Islet of Langerhans (tissue), 1 donor: ENCODE data around the gene THADA.
"Not testable (repeated sequence)": the region's sequence is repeated elsewhere in the genome, so short reads cannot be mapped to it uniquely, and the experiment has no call there.

Source experiments
- FAIRE-seq: peaks from one replicate; lab custom pipeline; 2011; peaks lifted over from hg19 to GRCh38; lab: Jason Lieb, UNC

The THADA gene

GRCh38 chr2:43465234-43465633, 130.6 kb downstream of the THADA start:
- no peak for FAIRE-seq

DNA sequence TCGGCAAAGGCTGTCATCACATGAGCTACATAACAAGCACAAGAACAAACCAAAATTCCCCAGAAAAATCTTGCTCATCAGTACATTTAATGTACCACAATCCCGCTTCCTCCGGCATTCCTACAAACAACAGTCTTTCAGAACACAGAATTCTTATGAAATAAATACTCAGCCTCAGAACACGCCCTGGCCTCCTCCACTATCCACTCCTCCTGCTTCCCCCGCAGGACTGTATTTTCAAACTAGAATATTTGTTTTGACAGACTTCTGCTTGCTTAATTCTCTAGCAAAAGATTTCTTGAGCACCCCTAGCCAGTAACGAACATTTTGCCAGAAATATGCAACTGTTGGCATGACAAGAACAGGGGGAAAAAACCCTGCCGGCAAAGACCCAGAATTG, 131.2 kb downstream of the THADA start:
- FAIRE-seq, result no peak

- peak; percentile 49 for FAIRE-seq
Observed at GRCh38 chr2:43462866-43463641, 132.8 kb downstream of the THADA start.

- FAIRE-seq, result no peak
Observed at GRCh38 chr2:43461453-43462073, 134.3 kb downstream of the THADA start.

- no peak for FAIRE-seq
Observed at GRCh38 chr2:43460611-43461365, 135.1 kb downstream of the THADA start.

- no peak for FAIRE-seq
Observed at GRCh38 chr2:43460174-43460546, 135.7 kb downstream of the THADA start.

DNA sequence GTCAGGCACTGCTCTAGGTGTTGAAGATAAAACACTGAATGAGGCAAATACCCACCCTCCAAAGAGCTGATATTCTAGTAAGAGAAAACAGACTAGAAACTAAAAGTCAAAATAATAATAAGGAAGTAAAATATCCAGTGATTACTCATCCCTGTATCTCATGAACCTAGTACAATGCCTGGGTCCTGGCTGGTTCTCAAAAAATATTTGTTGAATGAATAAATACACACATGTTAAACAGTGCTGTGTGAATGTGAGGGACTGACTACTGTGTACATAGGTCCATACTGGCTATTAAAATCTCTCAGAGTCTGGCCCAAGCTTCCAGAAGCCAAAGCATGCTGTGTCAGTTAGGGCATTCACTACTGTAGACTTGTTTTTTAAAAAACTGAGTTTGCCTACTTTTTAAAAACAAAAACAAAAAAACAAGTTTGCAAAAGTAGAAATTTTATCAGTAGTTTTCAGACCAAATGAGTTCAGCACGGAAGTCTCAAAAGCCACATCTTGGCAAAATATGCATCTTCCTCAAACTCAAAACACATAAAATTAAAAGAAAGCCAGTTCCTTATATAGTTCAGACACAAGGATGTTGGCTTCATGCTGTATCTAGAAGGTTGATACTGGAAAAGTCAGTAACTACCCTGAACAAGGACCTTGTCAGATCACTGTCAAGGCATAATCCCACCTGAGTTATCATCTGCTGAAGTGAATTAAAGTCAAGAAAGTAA, 136.2 kb downstream of the THADA start:
- no peak for FAIRE-seq

DNA sequence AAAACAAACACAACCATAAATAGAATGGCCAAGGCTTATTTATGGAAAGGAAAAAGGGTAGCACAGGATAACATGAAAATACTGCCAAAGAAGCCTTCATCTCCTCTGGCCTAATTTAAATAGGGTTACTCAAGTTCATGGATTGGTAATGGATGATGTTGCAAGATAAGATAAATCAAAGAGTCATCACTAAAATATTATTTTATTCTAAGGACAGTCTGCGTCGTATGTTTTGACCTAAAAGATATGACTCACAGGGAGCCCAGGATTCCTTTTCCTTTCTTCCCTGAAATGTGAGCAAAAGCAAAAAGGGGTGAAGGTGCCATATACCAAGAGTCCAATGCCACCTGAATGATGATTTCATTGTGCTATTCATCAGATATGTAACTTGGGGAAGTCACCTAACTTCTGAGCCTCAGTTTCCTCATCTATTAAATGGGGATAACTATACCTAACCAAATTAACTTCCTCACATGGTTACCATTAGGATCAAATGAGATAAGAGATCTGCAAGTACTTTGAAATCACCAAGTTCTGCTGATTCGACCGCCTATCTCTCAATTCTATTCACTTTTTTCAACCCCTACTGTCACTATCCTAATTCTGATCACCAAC, 137.7 kb downstream of the THADA start:
- FAIRE-seq, result no peak

DNA sequence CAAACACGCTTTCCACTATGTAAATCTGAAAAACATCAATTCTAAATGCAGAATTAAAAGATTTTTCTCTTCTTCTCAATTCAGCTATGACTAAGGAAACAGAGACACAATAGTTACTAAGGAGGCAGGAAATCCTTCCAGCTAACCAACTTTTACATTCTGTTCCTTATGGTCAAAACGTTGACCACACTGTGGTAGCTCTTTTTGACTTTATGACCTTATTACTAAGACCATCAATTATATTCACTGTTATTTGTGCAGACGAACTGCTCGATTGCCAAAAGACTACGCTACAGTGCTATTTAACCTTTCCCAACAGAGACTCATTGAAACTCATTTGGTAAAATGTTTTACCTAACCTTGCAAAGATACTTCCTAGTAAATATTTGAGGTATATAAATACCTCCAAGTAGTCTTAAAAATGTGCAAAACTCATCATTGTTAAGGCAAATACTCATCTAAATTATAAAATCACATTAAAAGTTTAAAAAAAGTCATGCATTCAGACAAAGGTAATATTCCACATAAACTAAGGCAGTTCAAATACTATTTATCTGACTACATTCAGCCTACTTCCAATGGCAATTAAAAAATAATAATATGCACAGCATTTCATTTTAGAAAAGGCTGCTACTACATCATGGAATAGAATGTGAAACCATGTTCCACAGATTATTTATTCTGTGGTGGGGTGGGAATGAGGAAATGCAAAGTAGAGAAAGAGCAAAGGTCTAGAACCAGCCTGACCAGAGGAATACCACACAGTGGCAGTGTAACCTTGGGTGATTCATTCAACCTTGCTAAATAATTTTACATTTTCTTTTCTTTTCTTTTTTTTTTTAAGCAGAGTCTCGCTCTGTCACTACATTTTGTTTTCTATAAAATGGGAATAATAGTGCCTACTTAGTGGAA, 139.9 kb downstream of the THADA start:
- no peak for FAIRE-seq

GRCh38 chr2:43455296-43455695, 140.5 kb downstream of the THADA start:
- FAIRE-seq, result no peak

- no peak for FAIRE-seq
Observed at GRCh38 chr2:43454791-43455190, 141.0 kb downstream of the THADA start.

- FAIRE-seq, result no peak
Observed at GRCh38 chr2:43453179-43454170, 142.4 kb downstream of the THADA start.

GRCh38 chr2:43452318-43452731, 143.5 kb downstream of the THADA start:
- FAIRE-seq, result no peak

DNA sequence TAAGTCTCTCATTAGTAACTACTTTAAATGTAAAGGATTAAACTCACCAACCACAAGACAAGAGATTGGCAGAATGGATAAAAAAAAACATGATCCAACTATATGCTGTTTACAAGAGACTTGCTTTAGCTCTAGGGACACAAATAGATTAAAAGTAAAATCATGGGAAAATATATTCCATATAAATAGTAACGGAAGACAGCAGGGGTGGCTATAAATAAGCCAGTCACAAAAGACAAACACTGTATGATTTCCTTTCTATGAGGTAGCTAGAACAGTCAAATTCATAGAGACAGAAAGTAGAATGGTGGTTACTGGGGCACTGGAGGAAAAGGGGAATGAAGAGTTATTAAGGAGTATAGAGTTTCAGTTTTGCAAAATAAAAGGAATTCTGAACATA, 145.2 kb downstream of the THADA start:
- FAIRE-seq, result no peak

- FAIRE-seq, result no peak
Observed at GRCh38 chr2:43448822-43449110, 147.1 kb downstream of the THADA start.

DNA sequence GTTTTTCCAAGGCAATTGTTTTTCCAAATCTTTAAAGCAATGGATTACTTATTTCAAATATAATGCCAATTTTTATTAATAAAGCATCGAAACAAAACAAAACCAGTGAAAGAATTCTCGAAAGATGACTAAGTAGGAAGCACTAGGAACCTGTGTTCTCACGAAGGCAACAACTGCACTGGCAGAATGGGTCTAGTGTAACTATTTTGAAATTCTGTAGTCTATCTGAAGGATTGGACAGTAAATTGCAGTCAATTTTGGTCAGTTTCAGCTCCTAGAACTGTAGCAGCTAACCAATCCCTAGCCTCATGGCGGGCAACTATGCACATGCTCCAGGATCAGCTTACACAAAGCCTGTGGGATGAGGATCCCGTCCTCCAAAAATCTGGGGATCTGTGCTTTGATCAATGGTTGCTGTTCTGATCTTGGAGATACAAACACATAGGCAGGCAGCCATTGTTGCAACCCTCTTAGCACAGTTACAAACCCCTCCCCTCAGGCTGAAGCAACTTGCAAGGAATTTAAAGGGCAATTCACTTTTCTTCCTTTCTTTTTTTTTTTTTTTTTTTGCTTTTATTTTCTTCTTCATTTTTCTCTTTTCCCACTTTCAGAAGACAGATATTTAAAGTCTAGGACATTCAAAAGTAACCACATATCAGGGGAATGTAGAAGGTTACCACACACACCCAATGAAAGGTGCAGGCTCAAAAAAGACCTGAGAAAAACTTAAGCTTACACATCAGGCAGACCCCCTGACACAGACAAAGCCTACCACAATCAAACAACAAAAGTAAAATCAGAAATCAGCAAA, 147.6 kb downstream of the THADA start:
- no peak for FAIRE-seq

GRCh38 chr2:43446755-43447154, 149.1 kb downstream of the THADA start:
- FAIRE-seq, result not testable (repeated sequence)

- no peak for FAIRE-seq
Observed at GRCh38 chr2:43445781-43446180, 150.1 kb downstream of the THADA start.

- FAIRE-seq, result no peak
Observed at GRCh38 chr2:43444989-43445645, 150.7 kb downstream of the THADA start.
